Erythroblast (primary cell): ENCODE data around the gene CACTIN.

Source experiments
- DNase-seq, 2 experiments: peaks; one replicate each; lab custom pipeline; 2025; lab: John Stamatoyannopoulos, UW
- GATA1 ChIP-seq: IDR thresholded peaks from 2 replicates; pipeline ENCODE4 v1.6.1; 2011; ENCODE audit warnings: low read depth, mild to moderate bottlenecking, control low read depth, low read length, moderate library complexity
- POLR2A ChIP-seq: IDR thresholded peaks from 2 replicates; pipeline ENCODE4 v1.6.1; 2011; ENCODE audit warnings: mild to moderate bottlenecking, low read length

The CACTIN gene

DNA sequence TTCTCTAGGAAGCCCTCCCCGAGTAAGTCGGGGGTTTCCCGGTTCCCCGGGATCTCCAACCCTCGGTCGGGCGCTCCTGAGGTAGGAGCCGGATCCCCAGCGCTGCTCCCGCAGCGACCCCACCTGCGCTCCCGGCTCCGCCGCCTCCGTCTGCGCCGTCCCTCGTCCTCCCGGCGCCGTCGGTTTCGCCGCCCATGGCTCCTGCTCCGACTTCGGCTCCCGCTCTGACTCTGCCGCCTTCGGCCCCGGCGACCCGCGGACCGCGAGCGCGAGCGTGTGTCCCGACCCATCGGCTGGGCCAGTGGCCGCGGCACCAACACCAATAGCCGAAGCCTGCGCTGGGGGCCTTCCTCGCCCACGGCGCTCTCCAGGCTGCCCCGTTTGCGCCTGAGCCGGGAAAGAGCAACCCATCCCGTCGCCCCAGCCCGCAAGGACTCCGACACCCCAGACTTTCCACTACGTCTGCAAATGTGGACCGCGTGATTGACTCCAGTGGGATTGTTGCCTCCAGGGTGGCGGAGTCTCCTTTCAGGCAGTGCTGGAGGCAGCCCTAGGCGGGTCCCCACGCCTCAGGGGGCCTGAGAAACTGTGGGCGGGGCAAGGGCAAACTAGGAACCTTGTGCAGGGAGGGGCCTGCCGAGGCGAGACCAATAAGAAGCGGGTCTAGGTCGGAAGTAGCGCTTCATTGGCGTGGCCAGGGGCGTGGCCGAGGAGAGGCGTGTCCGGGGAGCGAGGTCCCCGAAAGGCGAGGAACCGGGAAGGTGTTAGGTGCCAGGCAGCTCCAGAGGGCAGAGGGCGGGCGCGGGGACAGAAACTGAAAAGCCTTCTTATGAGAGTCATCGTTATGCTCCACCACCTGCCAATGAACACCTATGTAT is at the start of gene CACTIN:
Gene CACTIN (minus strand): TSS at position 318 of the 878 bp plus-strand sequence. CDS start 28 bp downstream, at position 290.
- peak; percentile 99 for DNase-seq
- TF ChIP-seq POLR2A, result peak; percentile 83
- no peak for TF ChIP-seq GATA1

DNA sequence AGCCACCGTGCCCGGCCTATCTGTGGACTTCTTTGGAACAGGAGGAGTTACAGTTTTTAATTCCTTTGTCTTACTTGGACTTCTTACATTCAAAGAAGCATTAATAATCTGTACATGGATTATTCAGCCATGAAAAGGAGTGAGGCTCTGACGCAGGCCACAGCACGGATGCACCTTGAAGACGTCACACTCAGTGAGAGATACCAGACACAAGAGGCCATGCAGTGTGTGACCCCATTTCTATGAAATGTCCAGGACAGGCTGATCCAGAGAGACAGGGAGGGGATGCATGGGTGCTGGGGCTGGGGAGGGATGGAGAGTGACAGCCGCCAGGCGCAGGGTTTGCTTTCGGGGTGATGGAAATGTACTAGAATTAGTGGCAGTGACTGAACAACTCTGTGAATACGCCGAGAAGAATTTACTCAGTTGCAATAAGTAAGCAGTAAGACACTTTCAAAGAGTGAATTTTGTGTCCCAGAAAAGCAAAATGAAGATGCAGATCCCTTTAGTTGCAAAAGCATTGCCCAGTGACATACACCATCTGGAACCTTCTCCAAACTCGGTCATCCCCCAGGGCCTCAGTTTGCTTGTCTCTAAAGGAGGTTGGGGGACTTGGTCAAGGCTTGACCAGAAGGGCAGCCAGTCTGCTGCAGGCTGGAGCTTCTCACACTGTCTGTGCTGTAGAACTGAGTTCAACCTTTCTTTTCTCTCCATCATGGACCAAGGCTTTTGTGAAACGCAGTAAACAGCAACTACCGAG is 48.4 kb upstream of the CACTIN start:
- TF ChIP-seq GATA1 (no peak), POLR2A (no peak)
- DNase-seq, result no peak

DNA sequence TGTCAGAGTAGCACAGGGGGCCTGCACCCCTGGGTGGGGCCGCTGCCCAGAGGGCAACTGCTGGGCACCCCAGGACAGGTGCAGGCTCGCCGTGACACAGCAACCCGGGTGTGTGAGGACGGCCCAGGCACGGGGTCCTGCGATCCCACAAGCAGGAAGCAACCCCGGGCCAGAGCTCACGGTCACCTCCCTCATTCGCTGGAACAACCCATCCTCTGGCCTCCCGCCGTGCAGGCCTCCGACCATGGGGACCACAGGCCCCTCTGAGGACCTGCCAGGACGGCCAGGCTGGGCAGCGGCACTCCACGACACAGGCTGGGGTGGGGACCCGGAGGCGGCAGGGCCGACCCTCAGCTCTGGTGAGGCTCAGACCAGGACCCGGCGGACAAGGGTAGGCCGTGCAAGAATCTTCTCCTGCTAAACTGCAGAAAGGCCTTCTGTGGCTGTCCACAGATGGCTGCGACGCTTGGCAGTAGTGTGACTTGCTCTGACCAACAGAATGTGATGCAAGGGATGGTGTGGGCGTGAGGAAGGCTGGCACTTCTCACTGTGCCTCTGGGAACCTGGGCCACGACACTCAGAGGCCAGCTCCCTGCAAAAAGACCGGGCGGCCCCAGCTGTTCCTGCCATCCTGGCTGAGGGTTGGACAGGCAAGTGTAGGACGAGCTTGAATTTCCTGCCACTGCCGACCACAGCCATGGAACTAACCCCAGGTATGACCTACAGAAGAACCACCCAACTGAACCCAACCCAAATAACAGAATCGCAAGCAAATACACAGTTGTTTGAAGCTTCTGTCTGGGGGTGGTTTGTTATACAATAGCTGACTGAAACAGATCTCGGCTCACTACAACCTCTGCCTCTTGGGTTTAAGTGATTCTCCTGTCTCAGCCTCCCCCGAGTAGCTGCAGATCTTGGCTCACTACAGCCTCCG is 47.2 kb upstream of the CACTIN start:
- no peak for TF ChIP-seq GATA1
- TF ChIP-seq POLR2A, result no peak
- DNase-seq, result no peak

DNA sequence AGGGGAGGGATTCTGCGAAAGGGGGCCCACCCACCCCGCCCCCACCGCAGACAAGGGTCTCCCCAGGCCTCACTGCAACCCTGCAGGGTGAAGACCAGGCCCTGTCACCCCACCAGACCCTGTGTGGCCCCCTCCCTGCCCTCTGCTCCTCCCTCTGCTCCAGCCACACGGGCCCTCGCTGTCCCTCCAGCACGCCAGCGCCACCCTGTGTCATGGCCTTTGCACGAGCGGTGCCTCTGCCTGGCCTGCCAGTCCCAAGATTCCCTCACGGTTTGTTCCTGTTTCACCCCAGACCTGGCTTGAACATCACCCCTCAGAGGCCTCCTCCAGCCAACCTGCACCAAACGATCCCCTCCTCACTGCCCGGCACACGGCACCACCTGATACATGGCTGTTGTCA is 46.4 kb upstream of the CACTIN start:
- no peak for DNase-seq
- TF ChIP-seq POLR2A (no peak), GATA1 (no peak)

DNA sequence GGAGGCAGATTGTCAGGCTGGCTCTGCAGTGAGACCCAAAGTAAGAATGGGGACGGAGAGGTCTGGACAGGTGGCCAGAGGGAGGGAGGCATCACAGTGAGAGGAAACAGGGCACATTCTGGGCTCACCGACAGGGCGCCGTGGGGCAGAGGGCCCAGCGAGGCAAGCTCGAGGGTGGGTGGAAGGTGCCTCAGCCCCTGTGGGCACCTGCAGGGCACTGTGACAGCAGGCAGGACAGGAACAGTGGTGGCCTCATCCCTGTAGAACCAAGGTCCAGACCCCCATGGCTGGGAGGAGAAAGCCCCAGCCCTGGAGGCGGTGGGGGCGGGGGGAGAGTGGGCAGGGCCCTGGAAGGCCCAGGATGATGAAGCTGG is 46.0 kb upstream of the CACTIN start:
- no peak for DNase-seq
- TF ChIP-seq GATA1, result no peak
- TF ChIP-seq POLR2A, result no peak

DNA sequence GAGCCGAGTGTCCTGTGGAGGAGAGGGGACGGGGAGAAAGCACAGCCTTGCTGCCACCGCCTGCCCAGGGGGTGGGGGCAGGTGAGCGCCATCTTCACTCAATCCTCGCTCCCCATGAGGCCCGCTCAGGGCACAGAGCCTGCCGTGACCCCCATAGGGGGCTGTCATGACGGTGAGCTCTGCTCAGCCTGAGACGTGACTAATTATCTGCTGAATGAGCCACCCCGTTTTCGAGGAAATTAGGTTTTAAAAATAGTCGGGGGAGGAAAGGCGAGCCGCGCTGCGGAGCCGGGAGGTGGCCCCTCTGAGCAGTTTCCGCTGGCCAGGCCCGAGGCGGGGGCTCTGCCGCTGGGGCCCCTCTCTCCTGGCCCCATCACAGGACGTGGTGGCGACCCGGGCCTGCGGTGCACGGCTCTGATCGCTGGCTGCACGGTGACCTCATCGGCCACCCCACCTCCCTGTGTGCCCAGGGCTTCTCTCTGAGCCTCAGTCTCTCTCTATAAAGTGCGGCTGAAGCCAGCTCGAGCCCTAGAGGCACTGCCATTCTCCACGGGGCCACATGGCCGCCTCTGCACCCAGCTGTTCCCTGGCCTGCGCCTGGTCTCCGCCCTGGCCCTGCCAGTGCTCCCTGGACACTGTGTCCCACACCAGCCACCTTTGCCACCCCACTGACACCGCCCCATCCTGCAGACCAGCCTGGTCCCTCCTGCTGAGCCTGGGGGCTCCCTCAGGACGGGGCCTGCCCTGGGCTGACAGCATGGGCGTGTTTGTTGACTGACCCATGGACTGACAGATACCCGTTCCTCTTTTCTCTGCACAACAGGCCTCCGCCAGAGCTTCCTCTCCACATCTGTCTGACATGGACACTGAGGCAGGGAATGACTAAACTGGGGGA is 45.3 kb upstream of the CACTIN start:
- peak in 1 of 2 experiments; percentile 66 for DNase-seq
- TF ChIP-seq POLR2A, result no peak
- no peak for TF ChIP-seq GATA1

DNA sequence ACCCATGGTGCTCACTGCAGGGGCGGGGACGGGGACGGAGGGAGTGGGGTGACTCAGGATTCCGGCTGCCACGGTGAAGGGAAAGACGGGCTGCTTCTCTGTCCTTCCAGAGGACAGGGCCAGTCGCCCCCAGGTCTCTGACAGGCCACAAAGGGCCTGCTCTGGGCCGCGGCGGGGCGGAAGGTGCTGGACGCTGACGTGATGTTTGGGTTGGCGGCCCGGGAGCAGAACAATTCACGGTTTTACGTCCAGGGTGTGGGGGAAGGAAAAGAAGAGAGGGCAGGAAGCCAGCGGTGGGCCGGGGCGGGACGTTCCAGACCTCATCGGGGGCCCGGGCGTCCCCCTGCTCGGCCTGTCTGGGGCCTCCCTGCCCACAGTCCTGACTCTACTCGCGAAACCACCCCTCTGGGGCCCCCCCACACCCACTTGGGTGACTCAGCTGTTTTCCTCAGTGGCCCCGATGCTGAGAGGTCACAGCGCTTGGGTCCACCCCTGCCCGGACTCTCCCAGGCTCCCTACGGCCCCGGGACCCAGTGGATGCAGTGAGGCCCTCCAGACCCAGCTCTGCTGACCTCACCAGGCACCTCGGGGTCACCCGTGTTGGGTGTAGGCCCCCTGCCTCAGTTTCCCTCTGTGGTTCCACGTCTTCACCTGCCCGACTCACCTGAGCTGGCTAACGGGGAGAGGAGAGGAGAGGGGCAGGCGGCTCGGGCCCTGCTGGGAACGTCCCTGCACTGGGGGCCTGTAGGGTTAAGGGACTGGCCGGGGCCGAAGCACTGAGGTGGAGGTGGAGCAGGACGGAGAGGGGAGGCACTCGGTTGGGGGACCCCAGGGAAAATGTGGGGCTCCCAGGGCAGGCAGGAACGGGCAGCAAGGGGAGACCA is 44.4 kb upstream of the CACTIN start:
- no peak for TF ChIP-seq GATA1
- no peak for TF ChIP-seq POLR2A
- DNase-seq, result peak; percentile 83 to 91

DNA sequence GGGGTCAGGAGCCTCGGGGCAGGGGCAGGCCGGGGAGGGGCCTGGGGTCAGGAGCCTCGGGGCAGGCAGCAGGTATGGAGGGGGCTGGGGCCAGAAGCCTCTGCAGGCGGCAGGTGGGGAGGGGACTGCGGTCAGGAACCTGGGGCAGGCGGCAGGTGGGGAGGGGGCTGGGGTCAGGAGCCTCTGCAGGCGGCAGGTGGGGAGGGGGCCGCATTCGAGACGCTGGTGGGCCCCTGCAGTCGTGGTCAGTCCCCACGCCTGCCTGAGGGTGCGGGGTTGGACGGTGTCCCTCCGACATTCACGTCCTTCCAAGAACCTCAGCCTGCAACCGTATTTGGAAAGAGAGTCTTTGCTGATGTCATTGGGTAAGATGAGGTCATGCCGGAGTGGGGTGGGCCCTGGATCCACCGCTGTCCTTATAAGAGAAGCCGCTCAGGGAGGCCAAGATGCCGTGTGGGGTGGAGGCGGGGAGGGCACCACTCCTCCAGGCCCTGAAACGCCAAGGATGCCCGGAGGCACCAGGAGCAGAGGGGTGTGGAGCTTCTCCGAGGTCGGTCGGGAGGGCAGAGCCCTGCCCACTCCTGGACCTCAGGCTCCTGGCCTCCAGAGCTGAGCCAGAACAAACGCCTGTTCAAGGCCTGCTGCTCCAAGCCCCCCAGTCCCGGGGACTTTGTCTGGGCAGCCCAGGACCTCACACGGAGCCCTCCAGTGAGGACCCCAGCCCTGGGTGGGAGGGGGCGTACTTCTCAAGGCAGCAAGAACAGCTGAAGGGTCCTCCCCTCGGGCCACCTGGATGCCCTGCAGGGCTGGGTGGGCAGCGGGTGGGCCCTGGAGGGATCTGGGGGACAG is 43.6 kb upstream of the CACTIN start:
- TF ChIP-seq GATA1 (no peak), POLR2A (no peak)
- peak; percentile 70 to 89 for DNase-seq

DNA sequence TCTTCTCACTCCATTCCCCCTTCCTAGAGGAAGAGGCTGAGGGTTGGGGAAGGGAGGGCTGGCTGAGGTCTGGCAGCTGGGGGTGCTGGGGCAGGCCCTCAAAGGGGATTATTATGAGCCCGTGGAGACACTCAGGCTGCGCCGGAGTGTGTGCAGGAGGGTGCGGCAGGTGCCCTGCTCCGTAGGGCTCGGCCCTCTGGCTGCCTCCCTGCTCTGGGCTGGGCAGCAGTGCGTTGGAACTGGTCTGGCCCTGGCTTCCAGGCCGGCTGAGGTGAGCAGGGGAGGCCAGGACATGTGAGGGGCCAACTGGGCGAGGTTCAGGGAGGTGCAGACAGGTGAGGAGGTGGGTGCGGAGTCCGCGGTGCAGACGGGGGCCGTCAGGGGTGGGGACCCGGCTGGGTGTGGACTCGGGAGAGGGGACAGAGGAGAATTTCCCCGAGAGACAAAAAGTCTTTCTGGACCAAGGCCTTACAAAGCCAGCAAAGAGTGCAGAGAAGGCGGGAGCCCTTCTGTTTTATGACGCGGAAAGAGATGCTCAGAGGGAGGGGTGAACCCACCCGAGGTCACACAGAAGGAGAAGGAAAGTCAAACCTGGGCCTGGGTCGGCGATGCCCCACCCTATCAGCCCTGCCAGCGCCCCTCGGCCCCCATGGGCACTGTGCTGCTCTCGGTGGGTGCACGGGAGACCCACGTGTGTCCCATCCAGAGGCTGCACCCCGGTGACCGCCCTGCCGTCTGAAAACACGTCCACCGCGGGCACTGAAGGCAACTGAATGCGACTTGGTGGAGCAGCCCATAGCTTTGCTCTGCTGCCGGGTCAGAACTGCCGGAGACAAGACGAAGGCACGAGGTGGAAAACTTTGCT is 42.7 kb upstream of the CACTIN start:
- DNase-seq, result peak in 1 of 2 experiments; percentile 29
- TF ChIP-seq GATA1 (no peak), POLR2A (no peak)
